T-helper 1 cell treated with Interleukin-12 subunit alpha and Interleukin-12 subunit beta and Interleukin-4 antibody, amounts not matched to agents 30 μg/mL and 1 μg/mL, for 36 hours (primary cell): ENCODE data around the gene NALCN.

Experiments used
- H3K27ac Mint-ChIP-seq: one replicate; pipeline ENCODE4 v1.8.0; 2021; ENCODE audit warnings: mild to moderate bottlenecking, mixed read lengths
- H3K27me3 Mint-ChIP-seq: one replicate; pipeline ENCODE4 v1.8.0; 2021; ENCODE audit warnings: low read depth, mixed read lengths
- H3K36me3 Mint-ChIP-seq: one replicate; pipeline ENCODE4 v1.8.0; 2021; ENCODE audit warnings: low read depth, mixed read lengths
- H3K4me1 Mint-ChIP-seq: one replicate; pipeline ENCODE4 v1.8.0; 2021; ENCODE audit warnings: low read depth, mixed read lengths
- H3K4me3 Mint-ChIP-seq: one replicate; pipeline ENCODE4 v1.8.0; 2021; ENCODE audit warnings: mild to moderate bottlenecking, moderate library complexity, mixed read lengths
- H3K9me3 Mint-ChIP-seq: one replicate; pipeline ENCODE4 v1.8.0; 2021; ENCODE audit warnings: mixed read lengths

The NALCN gene

DNA sequence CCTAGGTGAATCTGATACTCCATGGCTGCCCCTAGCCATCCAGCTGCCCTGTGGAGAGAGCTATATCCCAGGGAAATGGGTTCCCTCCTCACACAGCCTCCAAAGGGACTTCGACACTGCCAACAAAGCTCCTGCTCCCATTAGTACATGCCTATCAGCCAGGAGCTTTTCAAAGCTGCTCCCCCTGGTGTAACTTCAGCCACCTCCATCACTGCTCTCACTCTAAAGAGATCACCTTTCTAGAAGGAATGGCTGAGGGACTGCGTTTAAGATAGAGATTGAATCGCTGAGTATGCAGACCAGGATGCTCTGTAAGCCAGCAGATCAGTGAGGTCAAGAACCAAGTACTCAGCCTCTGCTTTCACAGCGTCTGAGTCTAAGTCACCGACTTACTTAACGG lies 213.7 kb downstream of the NALCN start:
- H3K36me3 Mint-ChIP-seq: no peaks in the 10 kb centered on the region
- no peaks in the 10 kb centered on the region for H3K27me3 Mint-ChIP-seq
- H3K4me3 Mint-ChIP-seq: no peak overlapping the region
- H3K4me1 Mint-ChIP-seq: no peaks in the 10 kb centered on the region
- H3K9me3 Mint-ChIP-seq: no peaks in the 10 kb centered on the region
- no peak overlapping the region for H3K27ac Mint-ChIP-seq

DNA sequence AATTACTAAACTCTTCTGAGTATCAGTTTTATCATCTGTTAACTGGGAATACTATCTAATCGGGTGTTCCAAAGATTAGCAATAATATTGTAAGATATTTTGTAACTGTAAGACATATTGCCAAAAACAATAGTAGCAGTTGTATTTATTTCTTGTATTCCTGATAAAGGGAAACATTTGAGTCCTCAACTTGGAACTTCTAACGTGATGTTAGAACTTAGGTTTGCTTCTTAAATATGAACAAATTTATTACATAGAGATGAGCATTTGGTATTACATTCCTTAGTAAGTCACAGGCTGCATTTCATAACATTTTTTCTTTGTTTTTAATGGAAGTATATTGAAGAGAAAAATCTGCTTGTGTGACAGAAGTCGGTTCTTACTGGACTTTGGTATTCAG lies 225.3 kb downstream of the NALCN start:
- H3K36me3 Mint-ChIP-seq: no peaks in the 10 kb centered on the region
- no peaks in the 10 kb centered on the region for H3K4me1 Mint-ChIP-seq
- H3K9me3 Mint-ChIP-seq: no peaks in the 10 kb centered on the region
- H3K27me3 Mint-ChIP-seq: peaks cover 6% of the 10 kb centered on the region
- H3K4me3 Mint-ChIP-seq: no peak overlapping the region
- no peak overlapping the region for H3K27ac Mint-ChIP-seq

DNA sequence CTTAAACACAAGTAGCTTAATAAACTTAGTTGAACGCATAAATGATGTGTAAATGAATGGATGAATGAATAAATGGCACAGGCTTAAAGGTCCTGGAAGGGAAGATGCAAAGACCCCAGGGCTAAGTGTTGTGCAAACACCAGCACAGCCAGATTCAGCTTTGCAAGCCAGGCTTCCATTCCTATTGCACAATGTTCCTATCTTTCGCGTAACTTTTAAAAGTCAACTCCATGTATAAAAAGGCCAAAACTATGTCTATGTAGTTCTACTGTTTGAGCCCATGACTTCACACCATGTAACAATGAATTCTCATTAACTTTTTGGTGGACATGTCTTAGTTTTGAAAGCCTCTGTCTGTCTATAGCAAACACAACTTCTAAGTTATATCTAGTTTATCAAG lies 226.0 kb downstream of the NALCN start:
- no peaks in the 10 kb centered on the region for H3K4me1 Mint-ChIP-seq

DNA sequence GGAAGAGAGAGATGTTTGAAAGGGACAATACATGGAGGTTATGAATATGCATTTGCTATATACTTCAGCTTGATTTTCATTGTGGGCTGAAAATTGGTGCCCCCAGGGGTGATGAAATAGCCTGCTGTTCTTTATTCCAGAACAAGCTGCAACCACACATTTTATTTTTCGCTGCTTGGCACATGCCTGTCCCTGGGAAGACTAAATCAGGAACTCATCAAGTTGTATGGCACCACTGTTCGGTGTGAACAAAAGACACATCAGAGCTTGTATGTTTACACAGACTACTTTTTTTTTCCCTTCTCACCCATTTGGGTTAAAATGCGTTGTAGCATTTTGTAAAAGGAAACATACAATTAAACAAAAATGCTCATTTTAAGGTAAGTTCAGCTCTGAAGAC lies 230.7 kb downstream of the NALCN start:
- H3K9me3 Mint-ChIP-seq: no peaks in the 10 kb centered on the region

More for the DNA sequence above, 226.0 kb downstream of the NALCN start:
- Mint-ChIP-seq H3K9me3 (no peaks in the 10 kb centered on the region), H3K27me3 (peaks cover 6% of the 10 kb centered on the region), H3K36me3 (no peaks in the 10 kb centered on the region), H3K27ac (no peak overlapping the region), H3K4me3 (no peak overlapping the region)

DNA sequence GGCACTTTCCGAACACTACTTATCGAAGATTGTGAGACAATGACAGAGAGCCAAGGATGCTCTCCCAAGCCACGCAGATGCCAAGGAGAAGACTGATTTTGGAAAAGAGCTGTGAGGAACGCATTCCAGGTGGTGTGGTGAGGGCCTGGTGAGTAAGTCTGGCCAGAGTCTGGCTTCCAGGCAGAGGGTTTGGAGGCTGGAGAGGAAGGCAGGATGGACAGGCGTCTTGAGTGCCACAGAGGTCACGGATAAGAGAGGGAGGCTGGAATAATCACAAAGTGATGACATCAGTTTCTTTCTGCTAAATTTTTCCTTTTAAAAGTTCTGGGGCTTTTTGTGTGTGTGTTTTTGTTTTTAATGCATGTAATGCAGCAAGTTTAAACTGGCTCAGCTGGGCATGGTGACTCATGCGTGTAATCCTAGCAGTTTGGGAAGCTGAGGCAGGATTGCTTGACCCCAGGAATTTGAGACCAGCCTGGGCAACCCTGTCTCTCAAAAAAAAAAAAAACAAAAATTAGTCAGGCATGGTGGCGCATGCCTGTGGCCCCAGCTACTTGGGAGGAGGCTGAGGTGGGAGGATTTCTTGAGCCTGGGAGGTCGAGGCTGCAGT lies 235.1 kb downstream of the NALCN start:
- H3K27me3 Mint-ChIP-seq: no peaks in the 10 kb centered on the region
- no peaks in the 10 kb centered on the region for H3K4me1 Mint-ChIP-seq
- no peak overlapping the region for H3K27ac Mint-ChIP-seq
- no peaks in the 10 kb centered on the region for H3K9me3 Mint-ChIP-seq
- no peaks in the 10 kb centered on the region for H3K36me3 Mint-ChIP-seq
- no peak overlapping the region for H3K4me3 Mint-ChIP-seq

More for the DNA sequence above, 230.7 kb downstream of the NALCN start:
- Mint-ChIP-seq H3K4me3 (no peak overlapping the region), H3K27ac (no peak overlapping the region), H3K27me3 (no peaks in the 10 kb centered on the region), H3K36me3 (no peaks in the 10 kb centered on the region), H3K4me1 (no peaks in the 10 kb centered on the region)

DNA sequence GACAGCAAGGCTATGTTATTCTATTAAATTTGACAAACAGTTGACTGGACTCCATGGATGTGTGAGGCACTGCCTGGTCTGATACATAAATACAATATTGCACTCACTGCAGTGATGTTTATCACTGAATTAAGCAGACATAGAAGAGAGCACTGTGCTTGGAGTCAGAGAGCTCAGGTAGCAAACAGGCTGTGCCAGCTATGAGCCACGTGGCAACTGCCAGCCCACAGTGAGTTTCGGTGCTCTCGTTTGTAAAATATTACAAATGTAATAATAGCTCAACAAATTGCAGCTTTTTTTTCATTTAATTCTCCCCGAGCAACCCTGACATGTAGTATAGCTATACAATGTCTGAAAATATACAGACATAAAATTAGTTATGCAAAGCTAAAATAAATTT lies 237.3 kb downstream of the NALCN start:
- Mint-ChIP-seq H3K4me1 (no peaks in the 10 kb centered on the region), H3K9me3 (no peaks in the 10 kb centered on the region), H3K27me3 (no peaks in the 10 kb centered on the region), H3K4me3 (no peak overlapping the region), H3K36me3 (no peaks in the 10 kb centered on the region), H3K27ac (no peak overlapping the region)

DNA sequence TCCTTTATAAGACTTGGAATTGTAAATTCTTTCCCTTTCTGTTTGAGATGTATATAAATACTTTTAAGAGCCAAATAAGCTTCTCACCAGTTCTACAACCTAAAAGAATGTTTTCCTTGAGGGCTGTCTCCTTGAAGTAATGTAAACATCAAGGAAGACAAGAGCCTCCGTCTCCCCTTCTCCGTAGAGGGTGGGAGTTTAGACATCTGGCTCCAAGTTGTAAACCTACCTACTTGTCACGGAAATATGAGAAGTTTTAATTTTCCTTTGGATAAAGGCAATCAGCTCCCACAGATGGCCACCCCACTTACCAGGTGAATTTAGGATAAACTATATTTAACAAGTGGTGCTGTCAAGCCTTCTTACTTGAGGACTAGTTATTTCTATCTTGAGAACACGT lies 237.9 kb downstream of the NALCN start:
- H3K9me3 Mint-ChIP-seq: no peaks in the 10 kb centered on the region
- no peaks in the 10 kb centered on the region for H3K4me1 Mint-ChIP-seq
- no peak overlapping the region for H3K4me3 Mint-ChIP-seq
- no peak overlapping the region for H3K27ac Mint-ChIP-seq
- no peaks in the 10 kb centered on the region for H3K36me3 Mint-ChIP-seq
- no peaks in the 10 kb centered on the region for H3K27me3 Mint-ChIP-seq

DNA sequence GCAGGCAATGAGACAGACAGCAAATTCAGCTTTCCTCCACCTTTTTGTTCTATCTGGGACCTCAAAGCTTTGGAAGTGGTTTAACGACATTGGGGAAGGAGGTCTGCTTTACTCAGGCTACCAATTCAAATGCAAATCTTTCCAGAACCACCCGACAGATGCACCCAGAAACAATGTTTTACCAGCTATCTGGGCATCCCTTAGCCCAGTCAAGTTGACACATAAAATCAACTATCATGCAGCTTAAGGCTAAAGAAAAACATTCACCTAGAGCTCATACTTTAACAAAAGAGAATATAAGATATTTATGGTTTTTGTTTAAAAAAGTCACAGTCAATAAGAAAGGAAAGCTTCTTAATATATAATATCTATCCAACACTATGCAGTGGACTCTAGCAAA lies 246.0 kb downstream of the NALCN start:
- Mint-ChIP-seq H3K4me3 (no peak overlapping the region), H3K27ac (no peak overlapping the region), H3K27me3 (no peaks in the 10 kb centered on the region), H3K9me3 (no peaks in the 10 kb centered on the region), H3K4me1 (no peaks in the 10 kb centered on the region), H3K36me3 (no peaks in the 10 kb centered on the region)

DNA sequence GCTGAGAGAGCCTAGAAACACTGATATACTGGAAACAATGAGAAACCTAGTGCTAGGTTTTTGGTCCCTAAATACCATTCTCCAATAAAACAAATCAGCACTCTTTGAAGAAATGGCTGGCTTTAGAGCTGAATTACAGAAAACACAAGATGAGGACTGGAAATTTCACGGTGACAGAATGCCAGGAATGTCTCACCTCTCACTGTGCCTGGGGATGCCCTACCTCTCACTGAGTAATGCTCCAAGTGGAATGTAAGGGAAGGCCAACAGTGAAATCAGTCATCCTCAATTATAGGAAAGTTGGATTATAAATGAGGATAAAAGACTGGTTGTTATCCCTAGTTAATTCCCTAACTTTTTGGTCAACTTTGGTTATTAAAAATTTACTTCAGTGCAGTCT lies 259.0 kb downstream of the NALCN start:
- Mint-ChIP-seq H3K27ac (no peak overlapping the region), H3K4me1 (peaks cover 2% of the 10 kb centered on the region), H3K36me3 (no peaks in the 10 kb centered on the region), H3K4me3 (no peak overlapping the region), H3K9me3 (no peaks in the 10 kb centered on the region), H3K27me3 (peaks cover 7% of the 10 kb centered on the region)

DNA sequence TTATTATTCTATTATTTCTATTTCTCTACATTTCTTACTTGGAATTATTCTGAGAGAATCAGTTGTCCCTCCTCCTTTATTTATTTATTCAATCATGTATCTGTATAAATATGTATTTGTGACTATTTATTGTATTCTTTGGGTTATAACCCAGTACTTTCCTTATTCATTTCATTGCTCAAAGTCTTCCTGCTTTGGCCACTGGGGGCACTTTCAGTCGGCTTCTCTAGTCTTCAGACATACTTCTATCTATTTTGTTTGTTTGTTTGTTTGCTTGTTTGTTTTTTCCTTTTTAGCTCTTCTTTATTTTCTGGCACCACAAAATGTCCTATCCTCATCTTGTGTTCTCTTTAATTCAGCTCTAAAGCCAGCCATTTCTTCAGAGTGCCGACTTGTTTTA lies 260.4 kb downstream of the NALCN start:
- peaks cover 2% of the 10 kb centered on the region for H3K4me1 Mint-ChIP-seq

DNA sequence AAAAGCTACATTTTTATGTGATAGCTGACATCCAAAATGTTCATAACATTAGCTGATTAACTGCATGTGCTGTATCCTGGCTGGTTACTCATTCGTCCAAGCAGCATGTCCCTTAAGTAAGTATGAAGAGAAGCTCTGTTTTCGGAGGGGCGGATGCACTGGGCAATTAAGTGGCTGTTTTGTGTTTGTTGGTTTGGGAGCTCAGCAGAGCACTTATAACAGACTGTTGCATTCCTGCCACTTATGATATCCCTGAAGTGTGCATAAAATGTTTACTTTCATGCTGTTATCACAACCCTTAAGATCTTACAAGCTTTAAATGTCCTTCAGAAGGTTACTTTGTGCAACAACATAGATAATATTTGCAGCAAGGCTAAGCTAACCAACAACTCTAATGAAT lies 264.1 kb downstream of the NALCN start:
- Mint-ChIP-seq H3K4me3 (no peak overlapping the region), H3K4me1 (no peaks in the 10 kb centered on the region), H3K9me3 (no peaks in the 10 kb centered on the region), H3K27me3 (peaks cover 18% of the 10 kb centered on the region), H3K36me3 (no peaks in the 10 kb centered on the region), H3K27ac (no peak overlapping the region)

More for the DNA sequence above, 260.4 kb downstream of the NALCN start:
- no peak overlapping the region for H3K4me3 Mint-ChIP-seq
- no peaks in the 10 kb centered on the region for H3K36me3 Mint-ChIP-seq
- no peaks in the 10 kb centered on the region for H3K9me3 Mint-ChIP-seq
- peaks cover 7% of the 10 kb centered on the region for H3K27me3 Mint-ChIP-seq
- no peak overlapping the region for H3K27ac Mint-ChIP-seq

DNA sequence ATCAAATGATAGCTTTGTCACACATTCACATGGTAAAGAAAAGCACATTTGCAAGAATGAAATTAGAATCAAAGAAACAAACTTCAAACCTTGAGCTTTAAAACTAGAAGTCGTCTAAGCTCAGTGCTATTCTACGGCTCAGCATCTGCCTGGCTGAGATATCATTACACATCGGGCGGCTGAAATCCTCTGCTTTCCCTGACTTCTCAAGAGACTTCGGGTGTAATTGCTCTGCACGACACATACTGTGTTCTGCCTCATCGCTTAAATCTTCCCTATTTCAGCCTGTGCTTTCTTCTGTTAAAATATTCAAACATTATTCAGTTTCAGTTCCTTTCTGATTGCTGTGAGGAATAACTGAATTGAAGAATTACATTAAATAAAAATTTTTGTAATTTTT lies 265.3 kb downstream of the NALCN start:
- Mint-ChIP-seq H3K27me3 (peaks cover 18% of the 10 kb centered on the region), H3K4me3 (no peak overlapping the region), H3K36me3 (no peaks in the 10 kb centered on the region), H3K9me3 (no peaks in the 10 kb centered on the region), H3K27ac (no peak overlapping the region), H3K4me1 (no peaks in the 10 kb centered on the region)

DNA sequence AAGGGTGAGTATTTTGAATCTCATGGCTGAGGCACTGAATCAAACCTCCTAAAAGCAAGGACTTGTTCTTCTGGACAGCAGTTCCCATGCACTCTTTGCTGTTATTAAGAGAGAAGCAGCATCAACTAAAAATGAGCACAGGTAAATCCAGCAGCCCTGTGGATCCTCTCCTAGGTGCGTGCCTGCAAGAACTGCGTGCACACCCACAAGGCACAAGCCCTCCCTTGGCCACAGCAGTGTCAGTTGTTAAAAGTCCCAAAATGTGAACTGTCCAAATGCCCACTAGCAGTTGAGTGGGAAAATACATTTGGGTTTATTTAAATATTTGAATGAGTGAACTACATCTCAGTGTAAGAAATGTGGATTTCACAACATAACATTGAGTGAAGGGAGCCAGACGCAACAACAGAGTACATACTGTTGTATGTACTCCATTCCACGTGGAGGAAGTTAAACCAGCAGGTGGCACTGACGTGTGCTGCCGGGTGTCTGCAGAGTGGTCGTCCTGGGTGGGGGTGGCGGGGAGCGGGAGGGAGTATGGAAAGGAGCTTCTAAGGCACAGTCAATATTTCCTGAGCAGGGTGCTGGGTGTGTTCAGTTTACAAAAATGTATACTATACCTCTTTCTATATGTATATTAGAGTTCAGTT lies 266.4 kb downstream of the NALCN start:
- H3K4me3 Mint-ChIP-seq: no peak overlapping the region
- H3K36me3 Mint-ChIP-seq: no peaks in the 10 kb centered on the region
- H3K27me3 Mint-ChIP-seq: peaks cover 18% of the 10 kb centered on the region
- no peaks in the 10 kb centered on the region for H3K4me1 Mint-ChIP-seq
- H3K27ac Mint-ChIP-seq: no peak overlapping the region
- H3K9me3 Mint-ChIP-seq: no peaks in the 10 kb centered on the region

DNA sequence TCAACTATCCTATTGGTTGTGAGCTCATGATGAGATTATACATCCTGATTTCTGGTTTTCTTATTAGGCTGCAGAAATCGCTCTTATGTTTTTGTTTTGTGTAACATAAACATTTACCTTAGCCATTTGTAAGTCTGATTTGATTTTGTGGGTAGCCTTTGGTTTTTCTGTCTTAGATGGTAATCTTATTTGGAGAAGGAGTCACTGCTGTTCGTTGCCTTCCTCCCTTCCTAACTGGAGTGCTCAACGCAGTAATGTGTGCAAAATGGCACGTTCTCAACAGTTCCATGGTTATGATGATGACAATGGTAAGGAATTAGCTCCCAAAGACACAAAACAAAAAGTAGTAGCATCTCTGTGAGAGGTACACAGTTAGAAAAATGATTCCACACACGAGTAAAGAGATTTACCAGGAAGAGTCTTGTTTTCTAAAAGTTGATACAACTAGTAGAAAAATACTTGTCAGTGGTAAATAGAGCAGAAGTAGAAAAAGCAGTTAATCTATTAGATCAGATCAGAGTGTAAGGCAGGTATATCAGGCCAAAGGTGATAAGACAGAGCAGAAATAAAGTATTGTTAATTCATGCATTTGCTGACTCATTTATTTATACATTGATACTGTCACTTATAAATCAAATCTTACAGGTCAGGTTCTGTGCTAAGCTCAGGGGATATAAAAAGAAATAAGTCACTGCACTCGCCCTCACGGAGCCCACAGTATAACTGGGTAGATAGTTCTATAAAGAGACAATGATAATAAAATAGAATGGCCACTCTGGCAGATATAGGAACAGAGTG lies 270.0 kb downstream of the NALCN start:
- Mint-ChIP-seq H3K27me3 (peaks cover 12% of the 10 kb centered on the region), H3K4me1 (no peaks in the 10 kb centered on the region)

DNA sequence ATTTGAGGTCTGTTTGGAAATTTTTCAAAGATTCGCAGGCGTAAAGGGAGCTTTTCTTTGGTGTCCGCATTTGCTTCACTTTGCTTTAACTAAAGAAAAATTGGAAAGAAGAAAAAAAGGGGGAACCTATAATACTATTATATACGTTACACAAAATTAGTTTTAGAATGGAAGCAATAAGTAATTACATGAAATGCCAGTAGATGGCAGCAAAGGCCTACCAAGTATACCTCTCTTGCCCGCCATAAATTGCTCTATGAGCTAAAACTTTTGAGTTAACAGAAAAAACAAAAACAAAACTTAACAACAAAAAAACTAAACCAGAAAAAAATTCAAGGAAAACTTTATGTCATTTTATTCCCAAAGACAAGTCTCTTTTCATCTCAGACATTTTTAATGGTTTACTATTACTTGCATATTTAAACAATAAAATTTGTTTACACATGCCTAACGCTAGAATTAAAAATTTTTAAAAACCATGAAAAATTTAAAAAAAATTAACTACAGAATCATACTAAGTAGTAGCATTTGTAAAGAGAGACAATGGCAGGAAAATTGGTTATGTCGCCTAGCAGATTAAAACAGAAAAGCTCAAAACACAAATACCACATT lies 271.4 kb downstream of the NALCN start:
- Mint-ChIP-seq H3K27ac (no peak overlapping the region), H3K36me3 (no peaks in the 10 kb centered on the region), H3K4me1 (no peaks in the 10 kb centered on the region), H3K9me3 (no peaks in the 10 kb centered on the region), H3K4me3 (no peak overlapping the region), H3K27me3 (peaks cover 11% of the 10 kb centered on the region)

More for the DNA sequence above, 270.0 kb downstream of the NALCN start:
- H3K27ac Mint-ChIP-seq: no peak overlapping the region
- no peak overlapping the region for H3K4me3 Mint-ChIP-seq
- H3K36me3 Mint-ChIP-seq: no peaks in the 10 kb centered on the region
- H3K9me3 Mint-ChIP-seq: no peaks in the 10 kb centered on the region
